Activated T-helper 1 cell treated with anti-CD3 and anti-CD28 coated beads, Interleukin-12 subunit alpha, Interleukin-12 subunit beta, Interleukin-2, Interleukin-4 antibody, amounts not matched to agents 30 ng/mL and 10 ng/mL and 1 ng/mL, durations not matched to agents 14 hours and 24 hours and 36 hours (primary cell): ENCODE measurements around the gene CSRP1. TPM values are rescaled to one million over a fixed set of nuclear protein-coding genes. Genes with fewer than 3 reads are reported as not detected.
"Not testable (repeated sequence)": the region's sequence is repeated elsewhere in the genome, so short reads cannot be mapped to it uniquely, and the experiment has no call there.

ENCODE experiments used
- DNase-seq: peaks from one replicate; pipeline ENCODE4 v3.0.0; 2021; ENCODE audit warnings: low spot score
- H3K27ac Mint-ChIP-seq: one replicate; pipeline ENCODE4 v1.8.0; 2021; ENCODE audit warnings: mild to moderate bottlenecking, mixed read lengths
- H3K27me3 Mint-ChIP-seq: one replicate; pipeline ENCODE4 v1.8.0; 2022; ENCODE audit warnings: mild to moderate bottlenecking, moderate library complexity, mixed read lengths; ENCODE audit not compliant: insufficient read depth
- H3K36me3 Mint-ChIP-seq: one replicate; pipeline ENCODE4 v1.8.0; 2021; ENCODE audit warnings: low read depth, mixed read lengths
- H3K4me1 Mint-ChIP-seq: one replicate; pipeline ENCODE4 v1.8.0; 2021; ENCODE audit warnings: low read depth, mixed read lengths
- H3K4me3 Mint-ChIP-seq: one replicate; pipeline ENCODE4 v1.8.0; 2021; ENCODE audit warnings: mild to moderate bottlenecking, moderate library complexity, mixed read lengths
- H3K9me3 Mint-ChIP-seq: one replicate; pipeline ENCODE4 v1.8.0; 2021; ENCODE audit warnings: mixed read lengths
- intact Hi-C: fragments of 100-400 bp; cut with micrococcal nuclease; formaldehyde crosslinking; loops from one replicate; pipeline ENCODE4 v1.15.1; 2024
- total RNA-seq: library from RNA; stranded (reverse); gene quantifications from 2 replicates; pipeline ENCODE4 v1.2.3, GENCODE V29; 2022

The CSRP1 gene
- total RNA-seq, 1 donor from 2014 or later = 66.0 TPM

DNA sequence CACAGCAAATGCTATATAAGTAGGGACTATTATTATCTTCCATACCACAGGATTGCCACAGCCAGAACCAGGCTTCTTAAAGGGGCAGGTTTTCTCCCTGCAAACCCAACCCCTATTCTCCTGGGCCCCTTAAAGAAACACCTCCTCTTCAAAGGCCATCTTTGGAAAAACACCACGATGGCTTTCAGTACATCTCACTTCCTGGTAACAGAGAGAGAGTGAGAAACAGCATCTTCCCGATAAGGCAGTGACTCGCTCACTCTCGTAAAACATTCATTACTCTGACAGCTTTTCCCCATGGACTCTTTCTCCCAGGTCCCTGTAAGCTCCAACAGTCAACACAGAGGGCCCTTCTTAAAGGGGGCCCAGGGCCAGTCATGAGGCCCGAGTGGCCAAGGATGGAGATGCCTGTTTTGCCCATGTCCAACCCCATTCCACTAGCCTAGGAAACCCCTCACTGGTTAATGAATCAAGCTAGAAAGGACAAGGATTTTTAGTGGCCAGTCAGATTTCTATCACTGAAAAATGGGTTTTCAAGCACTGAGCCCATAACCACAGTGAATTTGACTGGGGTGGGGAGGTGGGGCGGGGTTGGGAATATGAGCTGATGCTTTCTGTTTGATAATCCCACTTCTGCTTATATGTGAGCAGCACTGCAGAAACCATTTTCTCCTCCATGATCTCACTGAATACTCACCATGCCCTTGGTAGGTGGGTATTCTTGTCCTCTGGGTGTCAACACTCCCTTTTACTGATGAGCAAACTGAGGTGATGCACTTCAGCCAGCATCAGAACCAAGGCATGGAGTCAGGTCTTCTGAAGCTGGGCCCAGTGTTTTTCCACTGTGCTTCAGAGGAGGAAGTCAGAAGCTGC is 28.4 kb upstream of the CSRP1 start:
- Mint-ChIP-seq H3K4me1 (peaks cover 30% of the 10 kb centered on the region), H3K36me3 (no peaks in the 10 kb centered on the region), H3K27ac (no peak overlapping the region), H3K9me3 (no peaks in the 10 kb centered on the region), H3K27me3 (peaks cover 43% of the 10 kb centered on the region), H3K4me3 (no peak overlapping the region)
- intact Hi-C loops = no loop called here
- no peak for DNase-seq

- no peaks in the 10 kb centered on the region for H3K36me3 Mint-ChIP-seq
- H3K27me3 Mint-ChIP-seq = peaks cover 33% of the 10 kb centered on the region
- DNase-seq = no peak
- intact Hi-C loops = no loop called here
- no peak overlapping the region for H3K27ac Mint-ChIP-seq
- no peak overlapping the region for H3K4me3 Mint-ChIP-seq
- H3K9me3 Mint-ChIP-seq = no peaks in the 10 kb centered on the region
- peaks cover 30% of the 10 kb centered on the region for H3K4me1 Mint-ChIP-seq
Observed at GRCh38 chr1:201533836-201534235, 26.9 kb upstream of the CSRP1 start.

DNA sequence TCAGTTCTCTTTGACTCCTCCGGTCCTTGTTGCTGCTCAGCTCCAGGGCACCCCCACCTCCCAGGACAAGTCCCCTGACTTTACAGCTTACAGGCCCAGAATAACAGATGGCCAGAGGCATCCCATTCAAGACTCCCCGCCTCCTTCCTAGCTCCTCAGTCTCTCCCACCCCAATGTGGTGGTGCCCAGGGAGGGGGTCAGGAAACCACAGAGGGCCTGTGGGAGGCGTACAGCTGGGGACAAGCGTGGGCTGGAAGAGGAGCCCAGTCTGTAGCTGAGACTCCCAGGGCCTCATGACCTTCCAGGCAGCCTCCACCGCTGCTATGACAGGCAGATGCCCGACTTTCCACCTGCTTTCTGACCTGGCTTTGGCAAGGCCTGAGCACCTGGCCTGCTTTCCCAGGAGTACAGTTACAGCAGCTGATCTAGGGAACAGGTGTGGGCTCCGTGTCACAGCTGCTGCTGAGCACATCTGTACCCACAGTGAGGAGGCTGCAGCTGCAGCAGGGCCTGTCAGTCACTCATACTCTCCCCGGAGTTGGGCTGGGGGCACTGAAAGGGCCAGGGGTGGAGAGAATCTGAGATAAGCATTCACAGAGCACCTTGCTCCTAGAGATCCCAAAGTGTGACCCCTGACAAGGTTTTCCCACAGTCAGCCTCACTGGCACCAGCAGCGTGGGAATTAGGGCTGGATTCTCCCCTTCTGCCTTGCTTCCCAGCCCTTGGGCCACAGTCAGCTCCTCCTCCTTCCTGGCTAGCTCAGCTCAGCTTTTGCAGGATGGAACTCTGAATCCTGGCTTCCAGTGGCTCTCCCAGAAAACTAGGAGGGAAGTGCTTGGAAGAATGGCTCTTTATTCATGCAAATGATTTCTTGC is 24.9 kb upstream of the CSRP1 start:
- Mint-ChIP-seq H3K27ac (no peak overlapping the region), H3K27me3 (peaks cover 14% of the 10 kb centered on the region), H3K36me3 (no peaks in the 10 kb centered on the region), H3K9me3 (no peaks in the 10 kb centered on the region), H3K4me3 (no peak overlapping the region), H3K4me1 (peaks cover 20% of the 10 kb centered on the region)
- intact Hi-C loops = no loop called here
- no peak for DNase-seq

- Mint-ChIP-seq H3K27ac (no peak overlapping the region), H3K36me3 (no peaks in the 10 kb centered on the region), H3K4me3 (no peak overlapping the region), H3K9me3 (no peaks in the 10 kb centered on the region), H3K4me1 (peaks cover 15% of the 10 kb centered on the region), H3K27me3 (peaks cover 7% of the 10 kb centered on the region)
- no peak for DNase-seq
- intact Hi-C loops = no loop called here
Observed at GRCh38 chr1:201530741-201531531, 24.0 kb upstream of the CSRP1 start.

DNA sequence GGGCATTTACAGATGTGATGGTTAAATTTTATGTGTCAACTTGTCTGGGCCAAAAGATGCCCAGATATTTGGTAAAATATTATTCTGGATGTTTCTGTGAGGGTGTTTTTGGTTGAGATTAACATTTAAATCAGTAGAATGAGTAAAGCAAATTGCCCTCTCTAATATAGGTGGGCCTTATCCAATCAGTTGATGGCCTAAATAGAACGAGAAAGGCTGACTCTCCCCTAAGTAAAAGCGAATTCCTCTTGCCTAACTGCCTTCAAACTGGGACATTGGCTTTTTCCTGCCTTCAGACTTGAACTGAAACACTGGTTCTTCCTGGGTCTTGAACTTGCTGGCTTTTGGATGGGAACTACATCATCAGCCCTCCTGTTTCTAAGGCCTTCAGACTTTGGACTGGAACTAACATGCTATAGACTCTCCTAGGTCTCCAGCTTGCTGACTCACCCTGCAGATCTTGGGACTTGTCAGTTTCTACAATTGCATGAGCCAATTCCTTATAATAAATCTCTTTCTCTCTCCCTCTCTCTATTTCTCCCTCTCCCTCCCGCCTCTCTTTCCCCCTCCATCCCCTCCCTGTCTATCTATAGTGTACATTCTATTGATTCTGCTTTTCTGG is 21.8 kb upstream of the CSRP1 start:
- intact Hi-C loops = no loop called here
- Mint-ChIP-seq H3K27ac (no peak overlapping the region), H3K36me3 (peaks cover 3% of the 10 kb centered on the region), H3K4me1 (peaks cover 14% of the 10 kb centered on the region), H3K27me3 (peaks cover 3% of the 10 kb centered on the region), H3K9me3 (no peaks in the 10 kb centered on the region), H3K4me3 (no peak overlapping the region)
- no peak for DNase-seq

GRCh38 chr1:201527879-201528278 is 21.0 kb upstream of the CSRP1 start:
- intact Hi-C loops = no loop called here
- no peak overlapping the region for H3K27ac Mint-ChIP-seq
- no peak overlapping the region for H3K4me3 Mint-ChIP-seq
- H3K36me3 Mint-ChIP-seq = peaks cover 3% of the 10 kb centered on the region
- peaks cover 3% of the 10 kb centered on the region for H3K27me3 Mint-ChIP-seq
- H3K4me1 Mint-ChIP-seq = peaks cover 14% of the 10 kb centered on the region
- no peaks in the 10 kb centered on the region for H3K9me3 Mint-ChIP-seq
- no peak for DNase-seq

DNA sequence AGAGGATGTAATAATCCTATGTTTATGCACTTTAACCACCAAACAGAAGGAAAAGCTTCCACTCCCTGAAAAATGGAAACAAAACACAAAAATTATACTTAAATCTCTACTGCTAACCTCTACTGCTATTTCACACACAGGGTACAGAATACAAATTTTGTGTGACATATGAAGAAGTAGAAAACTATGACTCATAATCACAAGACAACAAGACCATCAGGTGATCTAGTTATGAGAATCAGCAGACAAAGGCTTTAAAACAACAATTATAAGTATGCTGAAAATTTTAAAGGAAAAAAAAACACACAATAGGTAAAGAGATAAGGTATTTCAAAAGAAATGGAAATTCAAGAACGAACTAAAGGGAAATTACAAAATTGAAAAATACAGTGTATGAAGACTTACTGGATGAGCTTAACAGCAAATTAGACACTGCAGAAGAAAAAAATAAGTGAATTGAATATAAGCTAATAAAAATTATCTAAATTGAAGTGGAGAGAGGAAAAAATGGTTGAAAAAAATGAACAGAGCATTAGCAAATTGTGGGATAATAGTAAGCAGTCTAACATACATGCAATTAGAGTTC is 18.4 kb upstream of the CSRP1 start:
- Mint-ChIP-seq H3K4me3 (no peak overlapping the region), H3K27ac (no peak overlapping the region), H3K4me1 (peaks cover 7% of the 10 kb centered on the region)

DNA sequence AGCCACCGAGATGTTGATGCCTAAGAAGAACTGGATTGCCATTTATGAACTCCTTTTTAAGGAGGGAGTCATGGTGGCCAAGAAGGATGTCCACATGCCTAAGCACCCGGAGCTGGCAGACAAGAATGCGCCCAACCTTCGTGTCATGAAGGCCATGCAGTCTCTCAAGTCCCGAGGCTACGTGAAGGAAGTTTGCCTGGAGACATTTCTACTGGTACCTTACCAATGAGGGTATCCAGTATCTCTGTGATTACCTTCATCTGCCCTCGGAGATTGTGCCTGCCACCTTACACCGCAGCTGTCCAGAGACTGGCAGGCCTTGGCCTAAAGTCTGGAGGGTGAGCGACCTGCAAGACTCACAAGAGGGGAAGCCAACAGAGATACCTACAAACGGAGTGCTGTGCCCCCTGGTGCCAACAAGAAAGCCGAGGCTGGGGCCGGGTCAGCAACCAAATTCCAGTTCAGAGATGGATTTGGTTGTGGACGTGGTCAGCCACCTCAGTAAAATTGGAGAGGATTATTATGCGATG is 13.2 kb upstream of the CSRP1 start:
- H3K9me3 Mint-ChIP-seq, H3K4me1 Mint-ChIP-seq, H3K4me3 Mint-ChIP-seq, H3K27me3 Mint-ChIP-seq, DNase-seq, intact Hi-C loops, H3K27ac Mint-ChIP-seq: not testable (repeated sequence)
- peaks cover 11% of the 10 kb centered on the region for H3K36me3 Mint-ChIP-seq

More for the DNA sequence above, 18.4 kb upstream of the CSRP1 start:
- DNase-seq = no peak
- Mint-ChIP-seq H3K36me3 (peaks cover 11% of the 10 kb centered on the region), H3K9me3 (no peaks in the 10 kb centered on the region), H3K27me3 (no peaks in the 10 kb centered on the region)
- intact Hi-C loops = no loop called here

DNA sequence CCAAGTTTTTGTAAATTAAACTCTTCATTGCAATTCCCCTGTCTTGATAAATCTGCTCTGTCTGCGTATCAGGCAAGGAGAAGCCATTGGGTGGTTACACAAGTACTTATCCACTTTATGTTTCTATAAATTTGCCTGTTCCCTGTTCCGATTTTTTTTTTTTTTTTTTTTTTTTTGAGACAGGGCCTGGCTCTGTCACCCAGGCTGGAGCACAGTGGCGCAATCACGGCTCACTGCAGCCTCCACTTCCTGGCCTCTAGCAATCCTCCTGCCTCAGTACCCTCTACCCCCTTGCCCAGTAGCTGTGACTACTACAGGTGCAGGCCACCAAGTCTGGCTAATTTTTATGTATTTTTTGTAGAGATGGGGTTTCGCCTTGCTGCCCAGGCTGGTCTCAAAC is 11.1 kb upstream of the CSRP1 start:
- DNase-seq = no peak
- Mint-ChIP-seq H3K36me3 (peaks cover 14% of the 10 kb centered on the region), H3K27me3 (no peaks in the 10 kb centered on the region), H3K4me3 (no peak overlapping the region), H3K4me1 (no peaks in the 10 kb centered on the region), H3K27ac (no peak overlapping the region), H3K9me3 (no peaks in the 10 kb centered on the region)
- intact Hi-C loops = no loop called here

DNA sequence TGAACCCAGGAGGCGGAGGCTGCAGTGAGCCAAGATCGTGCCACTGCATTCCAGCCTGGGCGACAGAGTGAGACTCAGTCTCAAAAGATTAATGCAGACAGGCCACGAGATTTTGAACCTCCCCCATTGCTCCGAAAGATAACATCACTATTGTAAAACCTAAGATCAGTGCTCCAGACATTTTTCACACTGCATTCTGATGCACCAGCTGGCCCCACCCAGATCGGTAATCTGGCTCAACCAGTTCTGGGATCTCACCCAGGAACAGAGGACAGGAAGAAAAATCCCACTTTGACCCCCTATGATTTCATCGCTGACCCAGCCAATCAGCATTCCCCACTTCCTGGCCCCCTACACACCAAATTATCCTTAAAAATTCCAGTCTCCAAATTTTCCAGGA is 10.7 kb upstream of the CSRP1 start:
- no peaks in the 10 kb centered on the region for H3K27me3 Mint-ChIP-seq
- H3K4me3 Mint-ChIP-seq = no peak overlapping the region
- H3K27ac Mint-ChIP-seq = no peak overlapping the region
- H3K4me1 Mint-ChIP-seq = no peaks in the 10 kb centered on the region
- intact Hi-C loops = no loop called here
- no peaks in the 10 kb centered on the region for H3K9me3 Mint-ChIP-seq
- peaks cover 14% of the 10 kb centered on the region for H3K36me3 Mint-ChIP-seq
- no peak for DNase-seq

DNA sequence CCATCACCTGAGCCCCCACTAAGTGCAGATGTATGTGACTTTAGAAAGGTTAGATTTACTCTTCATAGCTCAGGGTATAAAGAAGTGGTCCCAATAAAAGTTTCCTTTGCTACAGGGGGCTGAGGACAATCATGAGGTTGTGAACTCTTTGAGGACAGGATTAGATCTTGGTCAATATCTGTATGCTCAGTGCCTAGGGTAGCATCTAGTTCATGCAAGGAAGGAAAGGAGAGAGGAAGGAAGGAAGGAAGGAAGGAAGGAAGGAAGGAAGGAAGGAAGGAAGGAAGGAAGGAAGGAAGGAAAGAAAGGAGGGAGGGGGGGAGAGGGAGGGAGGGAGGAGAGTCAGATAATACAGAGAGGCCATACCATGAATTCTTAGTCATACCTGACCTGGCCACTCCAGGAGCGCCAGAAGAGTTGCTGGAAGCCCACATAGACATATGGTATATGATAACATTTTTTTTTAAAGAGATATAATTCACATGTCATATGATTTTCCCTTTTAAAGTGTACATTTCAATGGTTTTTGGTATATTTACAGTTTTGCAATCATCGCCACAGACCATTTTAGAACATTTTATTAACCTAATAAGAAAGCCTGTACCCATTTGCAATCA is 9.7 kb upstream of the CSRP1 start:
- no peaks in the 10 kb centered on the region for H3K9me3 Mint-ChIP-seq
- no peak overlapping the region for H3K4me3 Mint-ChIP-seq
- H3K36me3 Mint-ChIP-seq = peaks cover 9% of the 10 kb centered on the region
- DNase-seq = no peak
- H3K27ac Mint-ChIP-seq = no peak overlapping the region
- H3K27me3 Mint-ChIP-seq = no peaks in the 10 kb centered on the region
- intact Hi-C loops = no loop called here
- H3K4me1 Mint-ChIP-seq = no peaks in the 10 kb centered on the region
